Sigmoid colon (tissue), 3 donors: ENCODE results near the gene SRC.

Source experiments
- POLR2A ChIP-seq, 2 donors: fragments of 450-650 bp; IDR thresholded peaks; one replicate each; pipeline ENCODE4 v1.6.1; 2016; ENCODE audit warnings: antibody characterized with exemption in 2 of 2, mild to moderate bottlenecking in 2 of 2, moderate library complexity in 2 of 2
- TF ChIP-seq, protein P1 (sequence below), 4 experiments: fragments of 450-650 bp in 3 of 4; fragments of 200-600 bp in 1 of 4; IDR thresholded peaks; one replicate each; pipeline ENCODE4 v1.5.1; 2016 to 2019; ENCODE audit warnings: antibody characterized with exemption in 4 of 4, mild to moderate bottlenecking in 3 of 4, moderate library complexity in 2 of 4

GRCh38 chr20:37348792-37349516 lies 3.0 kb downstream of the SRC start:
- no peak for TF ChIP-seq POLR2A (IDR thresholded peaks at IDR 0.05)
- TF ChIP-seq, protein P1, sequence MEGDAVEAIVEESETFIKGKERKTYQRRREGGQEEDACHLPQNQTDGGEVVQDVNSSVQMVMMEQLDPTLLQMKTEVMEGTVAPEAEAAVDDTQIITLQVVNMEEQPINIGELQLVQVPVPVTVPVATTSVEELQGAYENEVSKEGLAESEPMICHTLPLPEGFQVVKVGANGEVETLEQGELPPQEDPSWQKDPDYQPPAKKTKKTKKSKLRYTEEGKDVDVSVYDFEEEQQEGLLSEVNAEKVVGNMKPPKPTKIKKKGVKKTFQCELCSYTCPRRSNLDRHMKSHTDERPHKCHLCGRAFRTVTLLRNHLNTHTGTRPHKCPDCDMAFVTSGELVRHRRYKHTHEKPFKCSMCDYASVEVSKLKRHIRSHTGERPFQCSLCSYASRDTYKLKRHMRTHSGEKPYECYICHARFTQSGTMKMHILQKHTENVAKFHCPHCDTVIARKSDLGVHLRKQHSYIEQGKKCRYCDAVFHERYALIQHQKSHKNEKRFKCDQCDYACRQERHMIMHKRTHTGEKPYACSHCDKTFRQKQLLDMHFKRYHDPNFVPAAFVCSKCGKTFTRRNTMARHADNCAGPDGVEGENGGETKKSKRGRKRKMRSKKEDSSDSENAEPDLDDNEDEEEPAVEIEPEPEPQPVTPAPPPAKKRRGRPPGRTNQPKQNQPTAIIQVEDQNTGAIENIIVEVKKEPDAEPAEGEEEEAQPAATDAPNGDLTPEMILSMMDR (IDR thresholded peaks at IDR 0.05), result no peak
